BLaER1 (cell line): ENCODE results near the gene SHROOM2.

ENCODE experiments used
- H3K27ac ChIP-seq: shearing (Covaris generic); formaldehyde crosslinking; 2 replicates; pipeline ENCODE4 v1.8.1; 2022
- H3K27me3 ChIP-seq: shearing (Covaris generic); formaldehyde crosslinking; 2 replicates; pipeline ENCODE4 v1.8.1; 2022
- H3K36me3 ChIP-seq: shearing (Covaris generic); formaldehyde crosslinking; 2 replicates; pipeline ENCODE4 v1.8.1; 2022
- H3K4me1 ChIP-seq: shearing (Covaris generic); formaldehyde crosslinking; 2 replicates; pipeline ENCODE4 v1.8.1; 2022
- H3K4me2 ChIP-seq: shearing (Covaris generic); formaldehyde crosslinking; 2 replicates; pipeline ENCODE4 v1.8.1; 2022
- H3K4me3 ChIP-seq: shearing (Covaris generic); formaldehyde crosslinking; 2 replicates; pipeline ENCODE4 v1.8.1; 2022
- H3K9ac ChIP-seq: shearing (Covaris generic); formaldehyde crosslinking; 2 replicates; pipeline ENCODE4 v1.8.1; 2022
- H3K9me3 ChIP-seq: shearing (Covaris generic); formaldehyde crosslinking; 2 replicates; pipeline ENCODE4 v1.8.1; 2022
- H4K20me1 ChIP-seq: shearing (Covaris generic); formaldehyde crosslinking; 2 replicates; pipeline ENCODE4 v1.8.1; 2022
- Cebpa-rat ChIP-seq: shearing (Covaris generic); IDR thresholded peaks from 2 replicates; pipeline ENCODE4 v1.8.1; 2022

The SHROOM2 gene

GRCh38 chrX:9952300-9952699, 166.1 kb downstream of the SHROOM2 start:
- Histone ChIP-seq H4K20me1 (no peaks in the 10 kb centered on the region), H3K9ac (no peak overlapping the region), H3K4me1 (no peaks in the 10 kb centered on the region), H3K4me2 (no peak overlapping the region), H3K9me3 (peaks cover 23% of the 10 kb centered on the region), H3K27ac (no peak overlapping the region), H3K36me3 (peaks cover 5% of the 10 kb centered on the region; the same call in 1 of the 2 replicates), H3K4me3 (no peak overlapping the region), H3K27me3 (no peaks in the 10 kb centered on the region)
- no peak for TF ChIP-seq Cebpa-rat

- H3K9ac ChIP-seq, result no peak overlapping the region
- H3K4me2 ChIP-seq, result no peak overlapping the region
- H4K20me1 ChIP-seq, result no peaks in the 10 kb centered on the region
- H3K27me3 ChIP-seq, result no peaks in the 10 kb centered on the region
- no peaks in the 10 kb centered on the region for H3K4me1 ChIP-seq
- H3K36me3 ChIP-seq, result peaks cover 5% of the 10 kb centered on the region; the same call in 1 of the 2 replicates
- TF ChIP-seq Cebpa-rat, result no peak
- no peak overlapping the region for H3K27ac ChIP-seq
- H3K9me3 ChIP-seq, result peaks cover 23% of the 10 kb centered on the region
- no peak overlapping the region for H3K4me3 ChIP-seq
Measured at GRCh38 chrX:9953396-9953795, 167.2 kb downstream of the SHROOM2 start.

DNA sequence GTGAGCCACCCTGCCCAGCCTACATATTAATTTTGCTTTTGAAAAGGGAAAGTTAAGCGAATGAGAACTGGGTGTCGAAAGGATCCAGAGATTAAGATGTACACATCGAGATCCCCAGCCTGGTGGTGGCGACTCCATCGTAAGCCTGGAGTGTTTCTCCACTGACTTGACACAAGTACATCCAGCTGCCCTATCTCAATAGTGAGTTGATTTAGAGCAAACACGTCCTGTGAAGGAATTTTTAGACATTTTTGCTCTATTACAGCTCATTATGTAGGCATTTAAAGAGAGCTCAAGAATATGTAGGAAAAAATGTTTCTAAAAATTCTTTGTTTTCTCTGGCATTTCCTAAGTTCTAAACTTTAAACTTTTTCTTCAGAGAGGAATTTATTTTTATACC, 169.3 kb downstream of the SHROOM2 start:
- Histone ChIP-seq H3K4me1 (no peaks in the 10 kb centered on the region), H3K4me2 (no peak overlapping the region), H3K9ac (no peak overlapping the region), H3K27ac (no peak overlapping the region), H3K4me3 (no peak overlapping the region), H3K36me3 (peaks cover 5% of the 10 kb centered on the region; the same call in 1 of the 2 replicates), H3K9me3 (peaks cover 23% of the 10 kb centered on the region), H3K27me3 (no peaks in the 10 kb centered on the region; the same call in 1 of the 2 replicates), H4K20me1 (no peaks in the 10 kb centered on the region)
- no peak for TF ChIP-seq Cebpa-rat

GRCh38 chrX:9957743-9958142, 171.5 kb downstream of the SHROOM2 start:
- TF ChIP-seq Cebpa-rat, result no peak
- peaks cover 4% of the 10 kb centered on the region; the same call in 1 of the 2 replicates for H3K36me3 ChIP-seq
- H3K9ac ChIP-seq, result no peak overlapping the region
- no peak overlapping the region for H3K27ac ChIP-seq
- no peaks in the 10 kb centered on the region; the same call in 1 of the 2 replicates for H3K27me3 ChIP-seq
- H3K4me2 ChIP-seq, result no peak overlapping the region
- peaks cover 15% of the 10 kb centered on the region for H3K9me3 ChIP-seq
- H3K4me1 ChIP-seq, result no peaks in the 10 kb centered on the region
- no peak overlapping the region for H3K4me3 ChIP-seq
- no peaks in the 10 kb centered on the region for H4K20me1 ChIP-seq

- Histone ChIP-seq H3K9me3 (peaks cover 11% of the 10 kb centered on the region), H3K4me3 (no peak overlapping the region), H3K27me3 (no peaks in the 10 kb centered on the region; the same call in 1 of the 2 replicates), H3K36me3 (no peaks in the 10 kb centered on the region), H3K27ac (no peak overlapping the region), H3K4me1 (no peaks in the 10 kb centered on the region), H4K20me1 (no peaks in the 10 kb centered on the region), H3K9ac (no peak overlapping the region), H3K4me2 (no peak overlapping the region)
- TF ChIP-seq Cebpa-rat, result no peak
Measured at GRCh38 chrX:9958183-9958582, 172.0 kb downstream of the SHROOM2 start.

DNA sequence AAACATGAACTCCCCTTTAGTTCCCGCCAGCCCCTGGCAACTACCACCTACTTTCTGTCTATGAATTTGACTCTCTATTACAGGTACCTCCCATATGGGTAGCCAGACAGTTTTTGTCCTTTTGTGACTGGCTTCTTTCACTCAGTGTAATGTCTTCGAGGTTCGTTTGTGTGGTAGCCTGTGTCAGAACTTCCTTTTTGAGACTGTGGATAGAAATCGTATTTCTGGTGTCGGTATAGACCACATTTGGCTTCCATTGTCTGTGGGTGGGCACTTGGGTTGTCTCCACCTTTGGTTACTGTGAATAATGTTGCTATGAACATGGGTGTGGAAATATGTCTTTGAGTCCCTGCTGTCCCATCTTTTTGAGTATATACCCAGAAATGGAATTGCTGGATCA, 175.5 kb downstream of the SHROOM2 start:
- Histone ChIP-seq H3K9ac (no peak overlapping the region), H3K9me3 (no peaks in the 10 kb centered on the region; the same call in 1 of the 2 replicates), H3K4me3 (no peak overlapping the region), H3K27me3 (no peaks in the 10 kb centered on the region; the same call in 1 of the 2 replicates), H3K4me1 (no peaks in the 10 kb centered on the region), H3K4me2 (no peak overlapping the region), H4K20me1 (no peaks in the 10 kb centered on the region), H3K27ac (no peak overlapping the region), H3K36me3 (no peaks in the 10 kb centered on the region)
- no peak for TF ChIP-seq Cebpa-rat

DNA sequence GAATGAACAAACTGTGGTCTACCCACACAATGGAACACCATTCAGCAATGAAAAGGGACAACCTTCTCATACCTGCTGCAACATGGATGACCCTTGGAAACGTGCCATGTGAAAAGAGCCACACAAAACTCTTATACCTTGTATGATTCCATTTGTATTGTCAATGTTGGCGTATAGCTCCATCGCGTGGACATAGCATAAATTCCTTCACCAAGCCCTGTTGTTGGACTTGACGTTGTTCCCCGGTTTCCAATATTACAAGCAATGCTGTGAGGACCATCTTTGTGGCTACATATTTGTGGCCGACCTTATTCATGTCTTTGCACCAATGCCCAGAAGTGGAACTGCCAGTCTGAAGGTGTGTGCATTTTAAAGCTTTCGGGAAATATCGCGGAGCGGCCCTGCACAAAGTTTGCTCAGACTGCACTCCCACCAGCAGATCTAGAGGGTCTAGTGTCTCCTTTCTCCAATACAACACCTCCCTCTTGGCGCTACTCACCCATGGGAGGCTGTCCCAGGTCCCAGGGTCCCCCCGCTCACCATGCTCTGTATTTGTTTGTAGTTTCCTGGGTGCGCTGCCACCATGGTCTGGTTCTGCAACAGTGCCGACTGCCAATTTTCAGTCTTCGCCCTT, 180.7 kb downstream of the SHROOM2 start, which contains the start of gene CLDN34:
Gene CLDN34 (plus strand): TSS at position 584 of the 634 bp plus-strand sequence. CDS start 0 bp downstream, at position 584.
- Histone ChIP-seq H3K4me2 (no peak within 1 kb of the TSS), H3K9ac (no peak within 1 kb of the TSS), H3K27ac (no peak within 1 kb of the TSS), H3K36me3 (no peaks in the 10 kb centered on the region), H3K4me3 (no peak within 1 kb of the TSS), H4K20me1 (no peaks in the 10 kb centered on the region), H3K4me1 (no peaks in the 10 kb centered on the region), H3K27me3 (no peaks in the 10 kb centered on the region), H3K9me3 (peaks cover 10% of the 10 kb centered on the region)
- no peak for TF ChIP-seq Cebpa-rat

GRCh38 chrX:9977635-9978034, 191.4 kb downstream of the SHROOM2 start:
- Histone ChIP-seq H3K9me3 (peaks cover 15% of the 10 kb centered on the region), H3K4me1 (peaks cover 15% of the 10 kb centered on the region), H3K9ac (no peak overlapping the region), H3K27me3 (no peaks in the 10 kb centered on the region), H3K4me2 (no peak overlapping the region), H3K27ac (no peak overlapping the region), H3K4me3 (no peak overlapping the region), H3K36me3 (no peaks in the 10 kb centered on the region), H4K20me1 (no peaks in the 10 kb centered on the region)
- TF ChIP-seq Cebpa-rat, result no peak

DNA sequence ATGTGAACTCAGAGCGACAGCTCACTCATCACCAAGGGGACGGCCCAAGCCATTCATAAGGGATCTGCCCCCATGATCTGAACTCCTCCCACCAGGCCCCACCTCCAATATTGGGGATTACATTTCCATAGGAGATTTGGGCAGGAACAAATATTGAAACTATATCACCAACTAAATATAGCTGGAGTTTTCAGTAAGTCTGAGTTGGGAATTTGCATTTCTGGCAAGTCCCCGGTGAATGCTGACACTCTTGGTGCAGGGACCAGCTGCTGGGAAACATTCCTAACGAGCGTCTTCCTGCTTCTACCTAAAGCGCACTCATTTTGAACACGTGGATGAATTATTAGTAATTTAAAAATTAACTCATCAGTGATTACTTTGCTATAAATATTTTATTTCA, 194.2 kb downstream of the SHROOM2 start:
- Histone ChIP-seq H3K4me2 (no peak overlapping the region), H3K4me1 (peaks cover 15% of the 10 kb centered on the region), H3K9ac (no peak overlapping the region), H3K27ac (no peak overlapping the region), H3K4me3 (no peak overlapping the region), H3K36me3 (no peaks in the 10 kb centered on the region), H3K9me3 (0 out of 2 replicates have a peak, but pooled peaks cover 5% of the 10 kb centered on the region), H4K20me1 (no peaks in the 10 kb centered on the region), H3K27me3 (no peaks in the 10 kb centered on the region)
- TF ChIP-seq Cebpa-rat, result no peak

DNA sequence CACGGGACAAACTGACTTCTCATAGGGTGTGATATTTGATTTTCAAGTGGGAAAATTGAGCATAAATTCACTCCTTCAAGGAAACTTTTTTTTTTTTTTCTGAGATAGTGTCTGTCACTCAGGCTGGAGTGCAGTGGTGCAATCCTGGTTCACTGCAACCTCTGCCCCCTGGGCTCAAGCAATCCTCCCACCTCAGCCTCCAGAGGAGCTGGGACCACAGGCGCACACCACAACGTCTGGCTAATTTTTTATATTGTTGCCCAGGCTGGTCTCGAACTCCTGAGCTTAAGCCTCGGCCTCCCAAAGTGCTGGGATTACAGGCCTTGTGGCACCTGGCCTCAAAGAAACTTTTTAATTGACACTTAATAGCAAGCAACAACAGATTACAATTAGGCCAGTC, 194.7 kb downstream of the SHROOM2 start:
- TF ChIP-seq Cebpa-rat, result no peak
- Histone ChIP-seq H3K4me3 (no peak overlapping the region), H3K36me3 (no peaks in the 10 kb centered on the region), H3K27me3 (no peaks in the 10 kb centered on the region), H3K9me3 (no peaks in the 10 kb centered on the region), H3K27ac (no peak overlapping the region), H3K4me1 (peaks cover 15% of the 10 kb centered on the region), H3K9ac (no peak overlapping the region), H3K4me2 (peak overlapping the region; percentile 41), H4K20me1 (no peaks in the 10 kb centered on the region)
